DND-41 (cell line): ENCODE measurements around the gene MAP2K3.

Source experiments
- ATAC-seq: fragments of 200-7000 bp; cut with Tn5 transposase; 3 replicates; pipeline ENCODE4 v1.9.1; 2021; ENCODE audit warnings: low read depth; ENCODE audit not compliant: insufficient read depth
- DNase-seq: peaks from one replicate; pipeline ENCODE4 v3.0.0-alpha.2; 2020
- H2AFZ ChIP-seq: 2 replicates; pipeline ENCODE4 v1.6.0; 2012; ENCODE audit warnings: low read depth, low read length
- H3K27ac ChIP-seq: 2 replicates; pipeline ENCODE4 v1.5.1; 2012; ENCODE audit warnings: low read length, inconsistent platforms
- H3K27me3 ChIP-seq: fragments of 200-600 bp; sonication (generic); 2 replicates; pipeline ENCODE4 v1.6.0; 2012; ENCODE audit warnings: low read length, mild to moderate bottlenecking, inconsistent platforms; ENCODE audit not compliant: insufficient read depth, poor library complexity
- H3K36me3 ChIP-seq: 2 replicates; pipeline ENCODE4 v1.5.1; 2012; ENCODE audit warnings: low read length, inconsistent platforms; ENCODE audit not compliant: insufficient read depth
- H3K4me1 ChIP-seq: 2 replicates; pipeline ENCODE4 v1.5.1; 2012; ENCODE audit warnings: mild to moderate bottlenecking, low read length; ENCODE audit not compliant: insufficient read depth
- H3K4me2 ChIP-seq: 2 replicates; pipeline ENCODE4 v1.6.0; 2012; ENCODE audit warnings: mild to moderate bottlenecking, moderate library complexity, low read length, inconsistent platforms; ENCODE audit not compliant: insufficient read depth
- H3K4me3 ChIP-seq, 2 experiments: fragments of 200-600 bp in 1 of 2; shearing (Covaris generic) in 1 of 2; 2 replicates each; pipeline ENCODE4 v1.5.1; 2012 to 2016; ENCODE audit warnings: inconsistent platforms in 2 of 2, low read length in 2 of 2, mild to moderate bottlenecking in 2 of 2, low read depth in 1 of 2, moderate library complexity in 1 of 2
- H3K79me2 ChIP-seq: 2 replicates; pipeline ENCODE4 v1.6.0; 2012; ENCODE audit warnings: low read length, inconsistent platforms; ENCODE audit not compliant: insufficient read depth
- H3K9ac ChIP-seq: 2 replicates; pipeline ENCODE4 v1.6.0; 2012; ENCODE audit warnings: low read depth, mild to moderate bottlenecking, inconsistent platforms, low read length, moderate library complexity
- H3K9me3 ChIP-seq: 2 replicates; pipeline ENCODE4 v1.5.1; 2012; ENCODE audit warnings: low read length, moderate library complexity, mild to moderate bottlenecking, inconsistent platforms; ENCODE audit not compliant: insufficient read depth, severe bottlenecking
- H4K20me1 ChIP-seq: 2 replicates; pipeline ENCODE4 v1.6.0; 2012; ENCODE audit warnings: low read length; ENCODE audit not compliant: insufficient read depth
- CTCF ChIP-seq: IDR thresholded peaks from 2 replicates; pipeline ENCODE4 v1.5.1; 2012; ENCODE audit warnings: borderline replicate concordance, low read length, moderate library complexity, mild to moderate bottlenecking; ENCODE audit not compliant: poor library complexity, severe bottlenecking; ENCODE audit errors: extremely low read depth
- EZH2 ChIP-seq: IDR thresholded peaks from 3 replicates; pipeline ENCODE4 v1.6.1; 2012; ENCODE audit warnings: borderline replicate concordance, low read depth, mild to moderate bottlenecking, moderate library complexity, low read length, inconsistent platforms; ENCODE audit not compliant: severe bottlenecking

Gene MAP2K3

DNA sequence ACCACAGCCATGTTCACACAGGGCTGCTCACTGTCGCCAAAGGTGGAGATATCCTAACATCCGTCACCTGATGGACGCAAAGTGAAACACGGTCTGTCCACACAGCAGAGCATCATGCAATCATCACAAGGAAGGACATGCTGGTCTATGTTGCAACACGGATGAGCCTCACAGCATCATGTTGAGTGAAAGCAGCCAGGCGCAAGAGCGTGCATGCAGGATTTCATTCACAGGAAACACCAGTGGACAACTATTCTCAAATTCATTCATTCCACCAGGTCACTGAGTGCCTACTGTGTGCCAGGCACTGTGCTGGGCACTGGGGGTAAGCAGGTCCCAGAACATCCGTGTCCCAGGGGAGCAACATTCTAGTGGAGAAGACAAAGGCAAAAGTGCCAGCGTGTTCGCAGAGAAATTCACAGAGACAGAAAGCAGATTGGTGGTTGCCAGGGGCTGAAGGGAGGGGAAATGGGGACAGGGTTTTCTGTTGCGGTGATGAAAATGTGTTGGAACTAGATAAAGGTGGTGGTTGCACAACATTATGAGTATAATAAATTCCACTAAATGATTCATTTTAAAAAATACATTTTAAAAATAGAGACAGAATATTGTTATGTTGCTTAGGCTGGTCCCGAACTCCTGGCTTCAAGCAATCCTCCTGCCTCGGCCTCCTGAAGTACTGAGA lies 69.0 kb downstream of the MAP2K3 start:
- Histone ChIP-seq H3K9me3 (no peaks in the 10 kb centered on the region), H3K27ac (no peak overlapping the region), H3K79me2 (no peaks in the 10 kb centered on the region), H2AFZ (no peak overlapping the region), H3K4me2 (no peak overlapping the region), H3K27me3 (no peaks in the 10 kb centered on the region), H3K4me1 (no peaks in the 10 kb centered on the region), H3K9ac (no peak overlapping the region), H4K20me1 (no peaks in the 10 kb centered on the region), H3K4me3 (no peak overlapping the region), H3K36me3 (no peaks in the 10 kb centered on the region)
- no peak for ATAC-seq
- DNase-seq: no peak
- TF ChIP-seq CTCF (no peak), EZH2 (no peak)

- no peak overlapping the region for H2AFZ ChIP-seq
- DNase-seq: no peak
- no peak overlapping the region for H3K4me2 ChIP-seq
- no peak overlapping the region for H3K4me3 ChIP-seq
- no peak overlapping the region for H3K27ac ChIP-seq
- no peak for ATAC-seq
- TF ChIP-seq EZH2: no peak
- no peak for TF ChIP-seq CTCF
- H3K79me2 ChIP-seq: no peaks in the 10 kb centered on the region
- H3K36me3 ChIP-seq: no peaks in the 10 kb centered on the region
- no peaks in the 10 kb centered on the region for H3K4me1 ChIP-seq
- H3K9ac ChIP-seq: no peak overlapping the region
- no peaks in the 10 kb centered on the region for H4K20me1 ChIP-seq
- H3K9me3 ChIP-seq: no peaks in the 10 kb centered on the region
- no peaks in the 10 kb centered on the region for H3K27me3 ChIP-seq
Observed at GRCh38 chr17:21354796-21355385, 70.4 kb downstream of the MAP2K3 start.

DNA sequence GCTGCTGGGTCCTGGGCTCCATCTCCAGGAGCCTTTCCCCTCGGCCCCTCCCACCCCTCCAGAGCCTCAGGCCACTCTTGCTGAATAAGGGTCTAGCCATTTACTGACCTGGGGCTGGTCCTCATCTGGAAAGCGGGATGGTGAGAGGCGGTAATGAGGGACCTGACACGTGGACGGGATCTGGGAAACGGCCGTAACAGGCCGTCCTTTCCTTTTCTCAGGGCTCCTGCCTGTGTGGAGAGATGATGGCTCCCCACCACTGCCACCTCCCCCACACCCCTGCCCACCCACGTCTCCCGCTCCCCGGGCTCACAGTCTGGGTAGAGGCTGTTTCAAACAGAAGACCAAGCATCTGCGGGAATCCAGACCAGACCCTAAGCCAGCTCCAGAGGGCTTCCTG lies 71.1 kb downstream of the MAP2K3 start:
- H3K4me2 ChIP-seq: no peak overlapping the region
- DNase-seq: no peak
- no peak overlapping the region for H2AFZ ChIP-seq
- H3K4me3 ChIP-seq: no peak overlapping the region
- H3K27me3 ChIP-seq: no peaks in the 10 kb centered on the region
- H3K36me3 ChIP-seq: no peaks in the 10 kb centered on the region
- no peaks in the 10 kb centered on the region for H3K9me3 ChIP-seq
- H3K9ac ChIP-seq: no peak overlapping the region
- H3K79me2 ChIP-seq: no peaks in the 10 kb centered on the region
- ATAC-seq: no peak
- no peaks in the 10 kb centered on the region for H4K20me1 ChIP-seq
- TF ChIP-seq CTCF: no peak
- H3K4me1 ChIP-seq: no peaks in the 10 kb centered on the region
- H3K27ac ChIP-seq: no peak overlapping the region
